IPS DF 6.9 (cell line): ENCODE results near the gene TTLL5.

Experiments used
- DNase-seq: peaks from one replicate; pipeline ENCODE4 v3.0.0-alpha.2; 2013; ENCODE audit warnings: low read depth, low spot score
- H3K27ac ChIP-seq: one replicate; pipeline ENCODE4 v1.5.1; 2013; ENCODE audit warnings: low read length, control low read depth
- H3K27me3 ChIP-seq: 2 replicates; pipeline ENCODE4 v1.6.1; 2013; ENCODE audit warnings: mild to moderate bottlenecking, low read length; ENCODE audit not compliant: control insufficient read depth, insufficient read depth
- H3K36me3 ChIP-seq: 2 replicates; pipeline ENCODE4 v1.6.1; 2013; ENCODE audit warnings: low read length; ENCODE audit not compliant: control insufficient read depth, insufficient read depth
- H3K4me1 ChIP-seq: 2 replicates; pipeline ENCODE4 v1.6.1; 2013; ENCODE audit warnings: low read length; ENCODE audit not compliant: control insufficient read depth, insufficient read depth
- H3K4me3 ChIP-seq: 2 replicates; pipeline ENCODE4 v1.5.1; 2013; ENCODE audit warnings: mild to moderate bottlenecking, low read length
- H3K9me3 ChIP-seq: 2 replicates; pipeline ENCODE4 v1.6.1; 2013; ENCODE audit warnings: low read length, inconsistent platforms; ENCODE audit not compliant: control insufficient read depth, insufficient read depth
- WGBS: extraction: QIAGEN DNeasy Blood & Tissue Kit; methylation state at CpG from one replicate; pipeline ENCODE4 v1.1.7; 2013; ENCODE audit warnings: mixed read lengths, missing lambda C conversion rate; ENCODE audit not compliant: insufficient read length, insufficient coverage; 5-methylcytosine and 5-hydroxymethylcytosine counted together

TTLL5 gene

GRCh38 chr14:75711796-75712211, 50.8 kb downstream of the TTLL5 start:
- Histone ChIP-seq H3K27ac (no peak overlapping the region), H3K4me3 (no peak overlapping the region), H3K27me3 (no peaks in the 10 kb centered on the region), H3K4me1 (no peaks in the 10 kb centered on the region), H3K9me3 (no peaks in the 10 kb centered on the region), H3K36me3 (no peaks in the 10 kb centered on the region; the same call in 1 of the 2 replicates)
- no peak for DNase-seq
- no CpG with 5 or more reads among the region's 4 CpGs for WGBS

GRCh38 chr14:75714991-75715390, 53.9 kb downstream of the TTLL5 start:
- Histone ChIP-seq H3K9me3 (no peaks in the 10 kb centered on the region), H3K36me3 (peaks cover 5% of the 10 kb centered on the region; the same call in 1 of the 2 replicates), H3K4me1 (no peaks in the 10 kb centered on the region), H3K4me3 (no peak overlapping the region), H3K27me3 (no peaks in the 10 kb centered on the region), H3K27ac (no peak overlapping the region)
- WGBS, result no CpG with 5 or more reads among the region's 2 CpGs
- DNase-seq, result no peak

GRCh38 chr14:75715926-75716780, 55.1 kb downstream of the TTLL5 start:
- H3K9me3 ChIP-seq, result no peaks in the 10 kb centered on the region
- no peak overlapping the region for H3K4me3 ChIP-seq
- H3K36me3 ChIP-seq, result peaks cover 5% of the 10 kb centered on the region; the same call in 1 of the 2 replicates
- H3K27me3 ChIP-seq, result no peaks in the 10 kb centered on the region
- DNase-seq, result no peak
- WGBS, result no CpG with 5 or more reads among the region's 2 CpGs
- H3K4me1 ChIP-seq, result no peaks in the 10 kb centered on the region
- H3K27ac ChIP-seq, result no peak overlapping the region

GRCh38 chr14:75717729-75718128, 56.7 kb downstream of the TTLL5 start:
- no CpG with 5 or more reads among the region's 3 CpGs for WGBS
- Histone ChIP-seq H3K27ac (no peak overlapping the region), H3K4me3 (no peak overlapping the region), H3K9me3 (no peaks in the 10 kb centered on the region), H3K36me3 (peaks cover 5% of the 10 kb centered on the region; the same call in 1 of the 2 replicates), H3K4me1 (no peaks in the 10 kb centered on the region), H3K27me3 (no peaks in the 10 kb centered on the region)
- no peak for DNase-seq

GRCh38 chr14:75718199-75718598, 57.2 kb downstream of the TTLL5 start:
- DNase-seq, result no peak
- WGBS, result no CpG with 5 or more reads among the region's 3 CpGs
- H3K27ac ChIP-seq, result no peak overlapping the region
- H3K4me3 ChIP-seq, result no peak overlapping the region
- H3K4me1 ChIP-seq, result no peaks in the 10 kb centered on the region
- peaks cover 5% of the 10 kb centered on the region; the same call in 1 of the 2 replicates for H3K36me3 ChIP-seq
- no peaks in the 10 kb centered on the region for H3K27me3 ChIP-seq
- no peaks in the 10 kb centered on the region for H3K9me3 ChIP-seq

- Histone ChIP-seq H3K27me3 (no peaks in the 10 kb centered on the region), H3K4me3 (no peak overlapping the region), H3K9me3 (no peaks in the 10 kb centered on the region), H3K4me1 (no peaks in the 10 kb centered on the region), H3K36me3 (peaks cover 5% of the 10 kb centered on the region; the same call in 1 of the 2 replicates), H3K27ac (no peak overlapping the region)
- no CpG with 5 or more reads among the region's 2 CpGs for WGBS
- DNase-seq, result no peak
These were observed 59.1 kb downstream of the TTLL5 start for GRCh38 chr14:75720116-75720515.

GRCh38 chr14:75720842-75721498, 59.9 kb downstream of the TTLL5 start:
- WGBS, result no CpG with 5 or more reads among the region's 4 CpGs
- H3K27ac ChIP-seq, result no peak overlapping the region
- no peaks in the 10 kb centered on the region for H3K9me3 ChIP-seq
- no peak for DNase-seq
- no peak overlapping the region for H3K4me3 ChIP-seq
- H3K4me1 ChIP-seq, result no peaks in the 10 kb centered on the region
- peaks cover 5% of the 10 kb centered on the region; the same call in 1 of the 2 replicates for H3K36me3 ChIP-seq
- H3K27me3 ChIP-seq, result no peaks in the 10 kb centered on the region

- Histone ChIP-seq H3K4me3 (no peak overlapping the region), H3K27me3 (no peaks in the 10 kb centered on the region), H3K4me1 (no peaks in the 10 kb centered on the region), H3K27ac (no peak overlapping the region), H3K36me3 (no peaks in the 10 kb centered on the region), H3K9me3 (no peaks in the 10 kb centered on the region)
- WGBS, result no CpG with 5 or more reads among the region's 1 CpG
- no peak for DNase-seq
These were observed 62.7 kb downstream of the TTLL5 start for GRCh38 chr14:75723716-75724115.

- no CpG with 5 or more reads among the region's 6 CpGs for WGBS
- no peaks in the 10 kb centered on the region for H3K4me1 ChIP-seq
- no peak for DNase-seq
- H3K27ac ChIP-seq, result no peak overlapping the region
- H3K27me3 ChIP-seq, result no peaks in the 10 kb centered on the region
- H3K9me3 ChIP-seq, result no peaks in the 10 kb centered on the region
- no peaks in the 10 kb centered on the region for H3K36me3 ChIP-seq
- no peak overlapping the region for H3K4me3 ChIP-seq
These were observed 63.6 kb downstream of the TTLL5 start for GRCh38 chr14:75724414-75725204.

- WGBS, result no CpG with 5 or more reads among the region's 3 CpGs
- Histone ChIP-seq H3K9me3 (no peaks in the 10 kb centered on the region), H3K36me3 (no peaks in the 10 kb centered on the region), H3K27ac (no peak overlapping the region), H3K4me1 (no peaks in the 10 kb centered on the region), H3K4me3 (no peak overlapping the region), H3K27me3 (no peaks in the 10 kb centered on the region)
- DNase-seq, result no peak
These were observed 64.4 kb downstream of the TTLL5 start for GRCh38 chr14:75725481-75725880.
